HUES64 (cell line): ENCODE data around the gene CTNNAL1.

ENCODE experiments used
- H3K27ac ChIP-seq: 2 replicates; pipeline ENCODE4 v1.7.0; 2013; ENCODE audit warnings: low read depth, low read length, inconsistent platforms
- H3K27me3 ChIP-seq: 2 replicates; pipeline ENCODE4 v1.6.1; 2013; ENCODE audit warnings: mild to moderate bottlenecking, low read length; ENCODE audit not compliant: insufficient read depth
- H3K36me3 ChIP-seq: 2 replicates; pipeline ENCODE4 v1.6.1; 2013; ENCODE audit warnings: mild to moderate bottlenecking, low read length; ENCODE audit not compliant: insufficient read depth
- H3K4me1 ChIP-seq: 2 replicates; pipeline ENCODE4 v1.6.1; 2013; ENCODE audit warnings: mild to moderate bottlenecking, low read length, moderate library complexity; ENCODE audit not compliant: insufficient read depth
- H3K4me3 ChIP-seq: 2 replicates; pipeline ENCODE4 v1.5.1; 2013; ENCODE audit warnings: mild to moderate bottlenecking, low read length, moderate library complexity
- H3K9ac ChIP-seq: 2 replicates; pipeline ENCODE4 v1.6.1; 2013; ENCODE audit warnings: mild to moderate bottlenecking, low read depth, low read length
- H3K9me3 ChIP-seq: 2 replicates; pipeline ENCODE4 v1.6.1; 2013; ENCODE audit warnings: low read depth, low read length; ENCODE audit not compliant: insufficient read depth
- WGBS: fragments of 150-250, 120-280 bp; methylation state at CpG from one replicate; pipeline ENCODE4 v1.1.7; 2013; ENCODE audit warnings: missing lambda C conversion rate; 5-methylcytosine and 5-hydroxymethylcytosine counted together

Gene CTNNAL1

DNA sequence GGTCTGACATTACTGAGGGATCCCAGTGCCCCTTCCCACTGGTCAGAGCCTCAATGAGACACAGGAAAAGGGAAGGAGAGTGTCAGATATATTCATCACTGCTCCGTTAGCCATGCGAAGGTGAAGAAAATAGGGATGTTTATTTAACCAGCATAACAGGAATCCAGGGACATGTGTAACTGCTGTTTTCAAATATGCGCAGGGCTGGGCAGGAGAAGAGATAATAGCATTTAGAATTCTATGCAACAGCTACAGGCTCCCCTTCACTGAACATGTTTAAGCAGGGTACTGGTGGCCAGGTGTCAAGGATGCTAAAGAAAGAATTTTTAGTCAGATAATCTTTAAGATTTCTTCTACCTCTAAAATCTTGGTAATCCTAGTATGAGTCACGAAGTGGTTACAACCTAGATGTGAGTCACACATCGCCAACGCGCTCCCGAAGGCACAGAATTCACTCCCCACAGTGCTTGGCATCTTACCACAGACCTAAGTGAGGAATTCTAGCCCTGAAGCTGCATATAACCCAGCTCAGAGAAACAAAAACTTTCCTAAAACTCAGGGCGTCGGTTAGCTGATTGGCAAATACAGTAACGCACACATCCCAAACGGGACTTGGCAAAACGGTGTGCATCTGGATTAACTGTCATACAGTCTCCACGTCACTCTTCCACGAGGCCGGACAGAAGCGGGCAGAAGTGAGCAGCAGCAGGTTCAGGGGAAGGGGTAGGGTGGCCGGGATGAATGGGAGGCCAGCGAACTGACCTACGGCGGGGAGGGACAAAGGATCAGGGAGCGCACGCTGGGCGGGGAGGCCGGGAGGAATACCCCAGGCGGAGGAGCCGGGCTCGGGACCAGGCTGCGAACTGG, 1.1 kb downstream of the CTNNAL1 start:
- Histone ChIP-seq H3K27ac (peak overlapping the region; percentile 11; the same call in 1 of the 2 replicates), H3K4me1 (peaks cover 18% of the 10 kb centered on the region), H3K9me3 (no peaks in the 10 kb centered on the region), H3K27me3 (peaks cover 11% of the 10 kb centered on the region), H3K4me3 (peak overlapping the region; percentile 79), H3K9ac (peak overlapping the region; percentile 96), H3K36me3 (no peaks in the 10 kb centered on the region)
- WGBS: 5% methylated on average over 29 of the region's 29 CpGs

DNA sequence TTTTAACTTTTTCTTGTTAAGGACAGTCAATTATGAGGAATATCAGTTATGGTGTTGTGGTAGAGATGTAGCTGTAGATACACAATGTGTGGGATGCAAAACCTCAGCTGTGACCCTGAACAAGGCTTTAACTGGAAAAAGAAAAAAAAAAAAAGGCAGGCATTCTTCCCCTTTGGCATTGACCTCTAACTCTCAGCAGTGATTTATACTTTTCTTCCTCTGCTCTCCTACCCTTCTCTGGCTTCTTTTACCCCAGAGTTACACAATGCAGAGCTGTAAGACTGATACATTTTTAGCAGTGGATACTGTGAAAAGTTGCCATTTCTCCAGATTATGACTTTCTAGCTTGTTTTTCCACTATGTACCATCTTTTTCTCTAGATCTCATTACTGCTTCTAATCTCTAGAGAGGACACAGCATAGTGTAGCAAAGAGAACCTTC, 2.0 kb downstream of the CTNNAL1 start:
- Histone ChIP-seq H3K9ac (no peak overlapping the region), H3K36me3 (no peaks in the 10 kb centered on the region), H3K27ac (no peak overlapping the region), H3K9me3 (no peaks in the 10 kb centered on the region), H3K27me3 (peaks cover 11% of the 10 kb centered on the region), H3K4me3 (no peak overlapping the region), H3K4me1 (peaks cover 18% of the 10 kb centered on the region)

DNA sequence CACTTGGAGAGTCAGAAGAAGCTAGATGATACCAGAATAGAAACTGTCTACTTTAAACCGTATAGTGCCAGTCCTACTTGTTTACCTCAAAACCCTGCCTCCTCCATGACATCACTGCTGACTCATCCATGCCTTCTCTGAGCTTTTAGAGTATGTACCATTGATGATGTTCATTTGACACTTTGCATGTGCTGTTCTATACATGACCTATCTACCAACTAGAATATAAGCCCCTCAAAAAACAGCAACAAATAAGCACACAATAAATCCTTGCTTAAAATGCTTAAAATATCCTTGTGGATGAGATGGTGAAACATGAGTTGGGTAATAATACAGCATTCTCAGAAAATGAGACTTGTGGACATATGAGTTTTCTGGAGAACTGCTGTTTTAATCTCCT, 2.6 kb downstream of the CTNNAL1 start:
- 82% methylated on average over 1 of the region's 1 CpG for WGBS
- H3K9me3 ChIP-seq: no peaks in the 10 kb centered on the region
- H3K4me3 ChIP-seq: no peak overlapping the region
- H3K27me3 ChIP-seq: peaks cover 11% of the 10 kb centered on the region
- peaks cover 18% of the 10 kb centered on the region for H3K4me1 ChIP-seq
- no peak overlapping the region for H3K9ac ChIP-seq
- no peak overlapping the region for H3K27ac ChIP-seq
- H3K36me3 ChIP-seq: no peaks in the 10 kb centered on the region

DNA sequence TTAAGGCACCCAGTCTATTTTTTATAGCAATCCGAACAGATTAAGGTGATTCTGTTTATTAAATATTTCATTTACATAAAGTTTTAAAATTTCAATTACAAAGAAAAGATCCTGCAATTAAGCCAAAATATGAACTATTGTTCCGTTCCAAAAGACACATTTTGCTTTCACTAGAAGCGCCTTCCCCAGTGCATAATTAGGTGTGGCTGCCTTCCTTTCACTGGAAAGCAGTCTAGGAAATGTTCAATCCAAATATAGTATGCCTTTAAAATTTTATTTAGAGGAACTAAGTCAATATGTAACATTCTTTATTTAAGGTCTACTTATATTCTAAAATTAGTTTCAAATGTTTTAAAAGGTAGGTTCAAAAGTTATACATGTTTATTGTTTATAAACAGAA, 7.6 kb downstream of the CTNNAL1 start:
- Histone ChIP-seq H3K9ac (no peak overlapping the region), H3K9me3 (peaks cover 16% of the 10 kb centered on the region), H3K27me3 (no peaks in the 10 kb centered on the region), H3K36me3 (peaks cover 10% of the 10 kb centered on the region), H3K4me3 (no peak overlapping the region), H3K27ac (no peak overlapping the region), H3K4me1 (peaks cover 2% of the 10 kb centered on the region; the same call in 1 of the 2 replicates)
- WGBS: 100% methylated on average over 2 of the region's 3 CpGs

DNA sequence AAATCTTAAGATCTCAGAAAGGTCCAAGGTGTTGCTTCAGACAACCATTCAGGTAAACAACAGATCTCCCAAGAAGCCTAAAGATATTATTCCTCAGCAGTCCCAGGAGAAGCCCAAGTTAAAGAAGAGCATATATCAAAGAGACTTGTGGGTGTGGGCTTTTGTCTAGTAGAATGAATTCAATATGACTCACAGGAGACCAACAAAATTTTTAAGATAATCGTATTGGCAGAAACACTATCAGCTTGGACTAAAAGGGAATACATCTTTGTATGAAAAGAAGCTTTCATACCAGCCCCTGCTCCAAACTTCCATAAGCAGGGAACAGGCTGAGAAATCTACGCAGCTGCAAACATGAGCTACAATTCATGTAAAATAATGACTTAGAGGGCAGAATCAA, 10.2 kb downstream of the CTNNAL1 start:
- Histone ChIP-seq H3K27ac (no peak overlapping the region), H3K36me3 (peaks cover 17% of the 10 kb centered on the region), H3K9ac (no peak overlapping the region), H3K27me3 (no peaks in the 10 kb centered on the region), H3K9me3 (peaks cover 16% of the 10 kb centered on the region), H3K4me1 (no peaks in the 10 kb centered on the region), H3K4me3 (no peak overlapping the region)
- 100% methylated on average over 1 of the region's 2 CpGs for WGBS

DNA sequence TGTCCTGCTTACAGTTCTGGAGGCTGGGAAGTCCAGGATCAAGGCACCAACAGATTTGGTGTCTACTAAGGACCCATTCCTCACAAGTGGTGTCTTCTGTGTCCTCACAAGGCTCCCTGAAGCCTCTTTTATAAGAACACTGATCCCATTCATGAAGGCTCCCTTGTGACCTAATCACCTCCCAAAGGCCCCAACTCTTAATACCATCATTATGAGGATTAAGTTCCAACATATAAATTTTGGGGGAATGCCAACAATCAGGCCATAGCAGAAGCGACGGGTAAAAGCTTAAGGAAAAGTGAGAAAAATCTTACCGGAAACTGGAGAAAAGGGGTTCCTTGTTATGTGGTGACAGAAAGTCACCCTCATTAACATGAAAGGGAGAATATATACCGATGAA, 11.2 kb downstream of the CTNNAL1 start:
- Histone ChIP-seq H3K9ac (no peak overlapping the region), H3K4me3 (no peak overlapping the region), H3K36me3 (peaks cover 18% of the 10 kb centered on the region), H3K27ac (no peak overlapping the region), H3K4me1 (no peaks in the 10 kb centered on the region), H3K9me3 (peaks cover 16% of the 10 kb centered on the region), H3K27me3 (no peaks in the 10 kb centered on the region)
- WGBS: 97% methylated on average over 4 of the region's 4 CpGs

DNA sequence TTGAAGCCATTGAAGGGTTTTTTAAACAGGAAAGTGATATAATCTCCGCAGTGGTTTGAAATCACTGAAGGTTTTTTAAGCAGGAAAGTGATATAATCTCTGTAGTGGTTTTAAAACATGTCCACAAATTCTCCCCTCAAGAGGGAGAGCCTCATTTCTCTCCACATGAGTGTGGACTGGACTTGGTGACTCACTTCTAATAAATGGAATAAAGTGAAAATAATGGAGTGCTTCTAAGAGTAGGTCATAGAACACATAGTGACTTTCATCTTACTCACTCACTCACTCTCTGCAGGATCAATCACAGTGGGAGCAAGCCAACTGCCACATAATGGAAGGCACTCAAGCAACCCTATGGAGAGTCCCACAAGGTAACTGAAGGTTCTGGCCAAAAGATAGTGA, 12.0 kb downstream of the CTNNAL1 start:
- no peak overlapping the region for H3K9ac ChIP-seq
- H3K27ac ChIP-seq: no peak overlapping the region
- no peak overlapping the region for H3K4me3 ChIP-seq
- H3K9me3 ChIP-seq: peaks cover 16% of the 10 kb centered on the region
- H3K4me1 ChIP-seq: no peaks in the 10 kb centered on the region
- peaks cover 24% of the 10 kb centered on the region for H3K36me3 ChIP-seq
- 100% methylated on average over 1 of the region's 1 CpG for WGBS
- no peaks in the 10 kb centered on the region for H3K27me3 ChIP-seq

DNA sequence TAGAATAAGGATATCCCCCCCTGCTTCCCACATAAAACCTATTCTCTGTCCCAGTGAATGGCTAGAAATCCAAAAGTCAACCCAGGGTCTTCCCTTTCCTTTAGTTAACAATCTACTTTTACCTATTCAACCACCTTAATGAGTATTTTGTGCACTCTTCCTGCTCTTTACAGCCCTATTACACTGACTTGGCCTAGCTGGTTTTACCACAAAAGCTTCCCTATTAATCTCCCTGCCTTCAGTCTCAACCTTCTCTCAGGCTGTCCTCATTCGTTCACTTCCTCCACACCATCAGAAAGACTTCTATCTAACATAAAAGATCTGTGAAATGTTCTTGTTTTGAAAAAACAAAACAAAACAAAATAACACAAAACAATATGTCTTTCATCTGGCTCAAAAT, 16.2 kb downstream of the CTNNAL1 start:
- WGBS: 100% methylated on average over 1 of the region's 1 CpG

DNA sequence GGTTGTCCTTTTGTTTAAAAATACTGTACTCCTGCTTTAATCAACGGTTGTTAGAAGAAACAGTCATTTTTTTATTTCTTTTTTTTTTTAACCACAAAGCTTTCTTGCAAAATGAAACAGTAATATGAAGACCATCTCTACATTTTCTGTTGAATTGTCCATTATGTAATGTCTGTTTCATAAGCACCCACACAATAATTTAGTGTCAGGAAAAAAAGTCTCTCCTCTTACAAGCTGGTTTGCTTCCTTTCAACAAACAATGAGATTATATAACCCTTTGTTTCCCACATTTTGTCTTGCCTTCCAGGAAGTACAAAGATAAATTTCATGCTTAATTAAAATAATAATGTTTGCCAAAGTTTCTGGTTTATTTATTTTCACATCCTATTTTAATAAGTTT, 16.7 kb downstream of the CTNNAL1 start:
- H3K27me3 ChIP-seq: no peaks in the 10 kb centered on the region
- H3K9me3 ChIP-seq: no peaks in the 10 kb centered on the region
- no peak overlapping the region for H3K4me3 ChIP-seq
- no peaks in the 10 kb centered on the region for H3K4me1 ChIP-seq
- WGBS: 100% methylated on average over 1 of the region's 1 CpG
- peaks cover 32% of the 10 kb centered on the region for H3K36me3 ChIP-seq
- H3K27ac ChIP-seq: no peak overlapping the region
- no peak overlapping the region for H3K9ac ChIP-seq

More for the DNA sequence above, 16.2 kb downstream of the CTNNAL1 start:
- no peaks in the 10 kb centered on the region for H3K27me3 ChIP-seq
- H3K36me3 ChIP-seq: peaks cover 28% of the 10 kb centered on the region
- H3K27ac ChIP-seq: no peak overlapping the region
- H3K9me3 ChIP-seq: no peaks in the 10 kb centered on the region
- no peaks in the 10 kb centered on the region for H3K4me1 ChIP-seq
- H3K9ac ChIP-seq: no peak overlapping the region
- H3K4me3 ChIP-seq: no peak overlapping the region

DNA sequence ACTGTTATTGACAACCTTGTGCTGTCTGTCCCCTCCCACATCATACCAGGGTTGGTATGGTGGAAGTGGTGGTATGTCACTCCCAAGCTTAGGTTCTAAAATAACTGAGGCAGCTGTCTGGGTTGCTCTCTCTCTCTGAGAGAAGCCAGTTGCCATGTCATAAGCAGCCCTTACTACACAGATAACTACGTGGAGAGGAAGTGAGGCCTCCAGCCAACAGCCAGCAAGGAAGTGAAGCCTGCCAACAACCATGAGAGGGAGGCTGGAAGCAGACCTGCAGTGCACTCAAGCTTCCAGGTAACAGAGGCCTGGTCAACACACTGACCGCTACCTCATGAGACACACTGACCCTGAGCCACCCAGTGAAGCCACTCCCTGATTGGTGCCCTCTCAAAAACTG, 18.6 kb downstream of the CTNNAL1 start:
- Histone ChIP-seq H3K27ac (no peak overlapping the region), H3K4me1 (no peaks in the 10 kb centered on the region)

DNA sequence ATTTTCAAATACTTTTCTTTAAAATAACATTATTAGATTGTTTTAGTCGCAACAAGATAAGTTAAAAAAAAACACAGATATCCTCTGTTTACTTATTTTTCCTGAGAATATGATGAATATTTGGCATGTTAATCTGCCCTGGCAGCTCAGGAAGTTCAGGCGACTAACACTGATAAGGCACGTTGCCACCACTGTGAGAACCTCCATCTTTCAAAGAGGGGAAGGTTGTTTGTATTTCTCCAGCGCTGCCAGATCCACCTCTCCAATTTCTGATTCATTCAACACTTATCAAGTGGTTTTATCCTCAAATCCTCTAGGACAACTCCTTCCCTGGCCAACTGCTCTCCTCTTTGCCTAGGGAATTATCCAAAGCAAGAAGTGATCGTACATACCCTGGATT, 21.8 kb downstream of the CTNNAL1 start:
- Histone ChIP-seq H3K27me3 (no peaks in the 10 kb centered on the region), H3K27ac (no peak overlapping the region), H3K4me1 (no peaks in the 10 kb centered on the region), H3K36me3 (peaks cover 52% of the 10 kb centered on the region), H3K9ac (no peak overlapping the region), H3K4me3 (no peak overlapping the region), H3K9me3 (no peaks in the 10 kb centered on the region)
- WGBS: 97% methylated on average over 4 of the region's 5 CpGs

More for the DNA sequence above, 18.6 kb downstream of the CTNNAL1 start:
- Histone ChIP-seq H3K36me3 (peaks cover 50% of the 10 kb centered on the region), H3K27me3 (no peaks in the 10 kb centered on the region), H3K4me3 (no peak overlapping the region), H3K9ac (no peak overlapping the region), H3K9me3 (no peaks in the 10 kb centered on the region)
- 93% methylated on average over 2 of the region's 2 CpGs for WGBS
